GM12891 (cell line): ENCODE results near the gene SMAD7.

Source experiments
- POLR2A ChIP-seq: IDR thresholded peaks from 2 replicates; pipeline ENCODE4 v1.6.1; 2011; ENCODE audit warnings: low read depth, low read length, control low read depth
- POLR2AphosphoS5 ChIP-seq: IDR thresholded peaks from 2 replicates; pipeline ENCODE4 v1.6.1; 2011; ENCODE audit warnings: low read depth, low read length, control low read depth
- SPI1 ChIP-seq: IDR thresholded peaks from 2 replicates; pipeline ENCODE4 v1.6.1; 2011; ENCODE audit warnings: low read depth, low read length, control low read depth
- TAF1 ChIP-seq: IDR thresholded peaks from 2 replicates; pipeline ENCODE4 v1.6.1; 2011; ENCODE audit warnings: low read depth, low read length, control low read depth

GRCh38 chr18:48904847-48905394, 45.8 kb downstream of the SMAD7 start:
- TF ChIP-seq TAF1 (no peak), POLR2A (no peak), POLR2AphosphoS5 (no peak), SPI1 (no peak)
